ENCODE results near the gene NUP88. TPM values are rescaled to one million over a fixed set of nuclear protein-coding genes. Genes with fewer than 3 reads are reported as not detected.
A peak's percentile ranks its signal among the peaks of the same experiment; 100 is the strongest.

NUP88 gene
- 74.0 and 109 TPM in 2 replicates for total RNA-seq (2012; rRNA removed)

DNA sequence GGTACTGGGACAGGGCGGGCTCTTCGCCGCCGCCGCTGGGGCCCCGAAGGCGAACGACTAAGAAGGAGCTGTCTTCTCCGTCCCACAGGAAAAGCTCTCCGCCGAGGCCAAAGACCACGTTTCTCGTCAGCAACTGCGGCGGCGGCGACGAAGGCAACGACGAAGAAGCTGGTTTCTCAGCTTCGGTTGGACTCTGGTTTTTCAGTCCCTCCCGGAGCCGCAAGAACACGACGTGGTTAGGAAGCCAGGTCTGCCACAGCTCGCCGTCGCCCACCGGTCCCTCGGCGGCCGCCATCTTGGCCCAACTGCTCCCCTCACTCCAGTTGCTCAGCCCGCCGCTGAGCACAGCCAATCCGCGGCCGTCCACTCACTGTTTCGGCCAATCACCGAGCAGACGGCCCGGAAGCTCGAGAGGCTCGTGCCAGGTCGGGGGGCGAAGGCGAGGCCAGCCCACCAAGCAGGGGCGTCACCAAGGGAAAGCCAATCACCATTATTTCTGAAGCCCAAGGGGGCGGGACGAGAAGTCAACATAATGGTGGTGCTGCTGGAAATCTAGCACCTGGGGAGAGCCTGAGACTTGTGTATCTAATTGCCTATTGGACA, at the start of gene NUP88:
TSS of gene NUP88 (minus strand) at position 307 of the 603 bp plus-strand sequence. CDS start at position 295, 12 bp downstream.
- H3K9me3 ChIP-seq (replicated peaks; ENCODE audit: low read length): no peaks in the 10 kb centered on the region
- H3K4me2 ChIP-seq (ENCODE audit: low read length): peak within 1 kb of the TSS; percentile 79
- H3K27me3 ChIP-seq (ENCODE audit: control insufficient read depth, insufficient read depth, low read length): no peaks in the 10 kb centered on the region
- H3K4me3 ChIP-seq (ENCODE audit: low read length): peak within 1 kb of the TSS; percentile 89
- H3K9ac ChIP-seq (ENCODE audit: low read depth, low read length): peak within 1 kb of the TSS; percentile 89
- peaks cover 25% of the 10 kb centered on the region for H3K4me1 ChIP-seq (ENCODE audit: control insufficient read depth, insufficient read depth, low read length)
- peaks cover 16% of the 10 kb centered on the region for H3K36me3 ChIP-seq (ENCODE audit: insufficient read depth, low read length)

- H3K4me3 ChIP-seq (ENCODE audit: low read length): peak overlapping the region; percentile 99
- H3K36me3 ChIP-seq (ENCODE audit: insufficient read depth, low read length): peaks cover 16% of the 10 kb centered on the region
- H3K27me3 ChIP-seq (ENCODE audit: control insufficient read depth, insufficient read depth, low read length): no peaks in the 10 kb centered on the region
- peak overlapping the region; percentile 89 for H3K9ac ChIP-seq (ENCODE audit: low read depth, low read length)
- H3K9me3 ChIP-seq (replicated peaks; ENCODE audit: low read length): no peaks in the 10 kb centered on the region
- peaks cover 14% of the 10 kb centered on the region for H3K4me1 ChIP-seq (ENCODE audit: control insufficient read depth, insufficient read depth, low read length)
- peak overlapping the region; percentile 95 for H3K4me2 ChIP-seq (ENCODE audit: low read length)
Measured at GRCh38 chr17:5468075-5468473, 48.6 kb upstream of the NUP88 start.

DNA sequence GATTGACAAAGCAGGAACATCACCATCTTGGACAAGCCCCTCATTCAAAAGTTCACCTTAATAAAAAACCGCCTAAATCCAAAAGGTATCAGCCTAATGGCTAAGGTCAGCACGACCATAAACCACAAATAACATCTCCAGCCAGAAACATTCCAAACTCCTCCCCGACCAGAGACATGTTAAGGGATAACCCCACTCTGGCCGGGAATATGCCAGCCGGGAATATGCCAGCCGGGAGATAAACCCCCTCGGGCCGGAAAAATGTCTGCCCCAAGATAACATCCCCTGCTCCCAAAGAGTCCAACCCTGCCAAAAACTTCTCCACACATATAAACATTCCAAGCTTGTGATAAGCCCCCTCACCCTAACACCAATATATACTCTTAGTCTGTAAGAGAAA, 48.0 kb upstream of the NUP88 start:
- H3K4me2 ChIP-seq (ENCODE audit: low read length): peak overlapping the region; percentile 95
- H3K9me3 ChIP-seq (replicated peaks; ENCODE audit: low read length): no peaks in the 10 kb centered on the region
- peak overlapping the region; percentile 89 for H3K9ac ChIP-seq (ENCODE audit: low read depth, low read length)
- H3K4me3 ChIP-seq (ENCODE audit: low read length): peak overlapping the region; percentile 99
- no peaks in the 10 kb centered on the region for H3K27me3 ChIP-seq (ENCODE audit: control insufficient read depth, insufficient read depth, low read length)
- H3K36me3 ChIP-seq (ENCODE audit: insufficient read depth, low read length): peaks cover 15% of the 10 kb centered on the region
- H3K4me1 ChIP-seq (ENCODE audit: control insufficient read depth, insufficient read depth, low read length): peaks cover 14% of the 10 kb centered on the region

DNA sequence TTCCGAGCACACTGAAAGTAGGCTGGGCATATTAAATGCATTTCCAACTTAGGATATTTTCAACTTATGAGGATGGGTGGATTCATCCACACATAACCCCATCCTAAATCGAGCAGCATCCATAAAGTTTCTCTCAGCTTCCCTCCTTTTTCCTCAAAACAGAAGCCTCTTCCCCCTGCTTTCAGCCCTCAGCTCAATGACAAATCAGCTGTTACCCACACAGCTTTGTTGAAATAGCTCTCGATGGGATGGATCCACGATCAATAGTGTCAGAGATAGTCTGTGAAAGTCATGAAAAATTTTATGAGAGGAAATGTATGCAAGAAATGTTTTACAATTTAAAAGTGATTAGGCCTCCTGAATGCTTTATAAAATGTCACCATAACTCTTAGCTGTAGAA, 46.8 kb upstream of the NUP88 start:
- peaks cover 9% of the 10 kb centered on the region for H3K36me3 ChIP-seq (ENCODE audit: insufficient read depth, low read length)
- H3K9me3 ChIP-seq (replicated peaks; ENCODE audit: low read length): no peaks in the 10 kb centered on the region
- H3K4me1 ChIP-seq (ENCODE audit: control insufficient read depth, insufficient read depth, low read length): peaks cover 14% of the 10 kb centered on the region
- H3K9ac ChIP-seq (ENCODE audit: low read depth, low read length): no peak overlapping the region
- no peaks in the 10 kb centered on the region for H3K27me3 ChIP-seq (ENCODE audit: control insufficient read depth, insufficient read depth, low read length)
- no peak overlapping the region for H3K4me3 ChIP-seq (ENCODE audit: low read length)
- peak overlapping the region; percentile 95 for H3K4me2 ChIP-seq (ENCODE audit: low read length)

DNA sequence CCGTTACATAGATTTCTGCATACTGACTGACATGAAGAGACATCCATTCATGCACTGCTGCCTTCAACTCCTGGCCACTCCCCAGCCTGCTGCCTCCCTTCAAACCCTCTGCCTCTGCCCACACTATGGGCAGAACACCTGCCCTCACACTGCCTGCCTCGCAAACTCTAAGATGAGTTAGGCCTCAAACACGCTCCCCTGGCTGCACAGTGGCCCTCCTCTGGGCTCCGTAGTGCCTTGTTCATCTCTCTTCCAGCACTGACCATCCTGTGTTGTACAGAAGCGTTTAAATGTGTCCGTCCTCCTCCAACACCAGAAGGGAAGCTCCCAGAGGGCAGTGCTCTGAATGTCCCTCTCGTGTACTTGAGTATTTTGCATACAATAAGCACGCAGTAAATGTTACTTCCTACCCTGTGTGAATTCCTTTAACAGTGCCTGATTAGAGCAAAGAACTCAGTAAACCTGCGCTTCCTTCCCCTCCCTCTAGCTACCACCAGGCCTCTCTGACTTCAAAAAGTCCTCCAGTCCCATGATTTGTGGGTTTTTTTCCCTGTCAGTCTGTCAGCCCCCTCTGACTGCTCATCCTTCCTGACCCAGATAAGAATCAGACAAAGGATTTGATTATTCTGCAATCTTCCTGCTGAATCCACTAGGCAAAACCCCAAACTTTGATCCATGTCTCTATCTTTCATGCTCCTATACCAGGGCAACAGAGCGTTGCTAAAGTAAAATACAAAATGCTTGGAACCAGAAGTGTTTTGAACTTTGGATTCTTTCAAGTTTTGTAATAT, 45.5 kb upstream of the NUP88 start:
- Histone ChIP-seq H3K9ac (ENCODE audit: low read depth, low read length) (no peak overlapping the region), H3K36me3 (ENCODE audit: insufficient read depth, low read length) (peaks cover 9% of the 10 kb centered on the region), H3K9me3 (replicated peaks; ENCODE audit: low read length) (no peaks in the 10 kb centered on the region), H3K4me3 (ENCODE audit: low read length) (no peak overlapping the region), H3K27me3 (ENCODE audit: control insufficient read depth, insufficient read depth, low read length) (no peaks in the 10 kb centered on the region), H3K4me2 (ENCODE audit: low read length) (no peak overlapping the region), H3K4me1 (ENCODE audit: control insufficient read depth, insufficient read depth, low read length) (peaks cover 14% of the 10 kb centered on the region)

DNA sequence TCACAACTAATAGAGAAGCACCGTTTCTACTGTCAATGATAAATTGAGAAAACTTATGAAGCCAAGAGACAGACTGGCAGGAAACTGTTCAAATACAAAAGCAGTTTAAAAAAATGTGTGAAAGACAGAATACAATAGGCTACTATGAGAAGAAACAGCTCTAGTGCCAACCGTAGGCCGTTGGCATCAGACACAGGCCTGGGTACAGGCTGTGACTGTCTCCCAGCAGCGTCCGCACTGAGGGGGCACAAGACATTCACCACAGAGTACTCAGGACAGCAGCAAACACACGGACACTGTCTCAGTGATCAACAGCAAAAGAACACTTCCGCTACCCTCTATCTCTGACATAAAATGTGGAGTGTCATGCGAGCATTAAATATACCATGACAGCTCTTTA, 27.3 kb upstream of the NUP88 start:
- Histone ChIP-seq H3K4me3 (ENCODE audit: low read length) (no peak overlapping the region), H3K9ac (ENCODE audit: low read depth, low read length) (no peak overlapping the region), H3K4me2 (ENCODE audit: low read length) (no peak overlapping the region), H3K4me1 (ENCODE audit: control insufficient read depth, insufficient read depth, low read length) (no peaks in the 10 kb centered on the region), H3K27me3 (ENCODE audit: control insufficient read depth, insufficient read depth, low read length) (no peaks in the 10 kb centered on the region), H3K36me3 (ENCODE audit: insufficient read depth, low read length) (peaks cover 49% of the 10 kb centered on the region), H3K9me3 (replicated peaks; ENCODE audit: low read length) (no peaks in the 10 kb centered on the region)

DNA sequence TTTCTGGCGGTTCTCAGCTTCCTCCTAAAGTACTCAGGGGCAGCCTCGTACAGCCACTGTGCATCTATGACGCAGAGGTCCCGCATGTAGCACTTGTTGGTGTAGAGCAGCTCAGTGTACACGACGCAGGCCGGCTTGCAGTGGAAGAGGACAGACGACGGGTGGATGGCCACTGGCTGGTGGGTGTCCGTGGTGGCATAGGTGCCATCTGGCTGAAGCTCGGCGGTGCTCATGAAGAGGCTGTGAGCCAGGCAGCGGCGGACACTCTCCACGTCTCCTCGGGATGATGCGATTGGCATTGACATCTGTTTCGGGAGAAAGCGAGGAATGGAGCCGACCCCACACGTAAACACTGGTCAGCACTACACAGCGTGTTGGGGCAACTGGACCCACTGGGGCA, 24.7 kb upstream of the NUP88 start:
- no peaks in the 10 kb centered on the region for H3K27me3 ChIP-seq (ENCODE audit: control insufficient read depth, insufficient read depth, low read length)
- no peaks in the 10 kb centered on the region for H3K9me3 ChIP-seq (replicated peaks; ENCODE audit: low read length)
- peaks cover 5% of the 10 kb centered on the region for H3K4me1 ChIP-seq (ENCODE audit: control insufficient read depth, insufficient read depth, low read length)
- H3K36me3 ChIP-seq (ENCODE audit: insufficient read depth, low read length): peaks cover 35% of the 10 kb centered on the region
- H3K4me2 ChIP-seq (ENCODE audit: low read length): no peak overlapping the region
- no peak overlapping the region for H3K4me3 ChIP-seq (ENCODE audit: low read length)
- H3K9ac ChIP-seq (ENCODE audit: low read depth, low read length): no peak overlapping the region

DNA sequence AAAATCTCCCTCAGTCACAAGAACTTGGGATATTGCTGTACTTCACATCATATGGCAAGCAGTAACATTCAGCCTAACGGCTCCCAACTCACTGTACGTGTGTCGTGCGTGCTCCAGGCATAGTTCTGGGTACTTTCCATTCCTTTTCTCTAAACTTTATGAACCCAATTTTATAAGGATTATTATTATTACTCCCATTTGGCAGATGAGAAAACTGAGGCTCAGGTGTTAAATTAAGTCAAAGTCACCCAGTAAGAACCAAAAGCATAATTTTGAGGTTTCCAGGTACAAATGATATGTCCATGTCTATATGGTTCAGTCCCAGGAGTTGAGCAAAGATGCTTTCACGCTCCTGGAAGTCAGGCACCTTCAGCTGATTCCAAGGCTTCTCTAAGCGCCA, 24.3 kb upstream of the NUP88 start:
- Histone ChIP-seq H3K4me1 (ENCODE audit: control insufficient read depth, insufficient read depth, low read length) (peaks cover 5% of the 10 kb centered on the region), H3K36me3 (ENCODE audit: insufficient read depth, low read length) (peaks cover 33% of the 10 kb centered on the region), H3K9ac (ENCODE audit: low read depth, low read length) (no peak overlapping the region), H3K4me2 (ENCODE audit: low read length) (no peak overlapping the region), H3K9me3 (replicated peaks; ENCODE audit: low read length) (no peaks in the 10 kb centered on the region), H3K4me3 (ENCODE audit: low read length) (no peak overlapping the region), H3K27me3 (ENCODE audit: control insufficient read depth, insufficient read depth, low read length) (no peaks in the 10 kb centered on the region)

DNA sequence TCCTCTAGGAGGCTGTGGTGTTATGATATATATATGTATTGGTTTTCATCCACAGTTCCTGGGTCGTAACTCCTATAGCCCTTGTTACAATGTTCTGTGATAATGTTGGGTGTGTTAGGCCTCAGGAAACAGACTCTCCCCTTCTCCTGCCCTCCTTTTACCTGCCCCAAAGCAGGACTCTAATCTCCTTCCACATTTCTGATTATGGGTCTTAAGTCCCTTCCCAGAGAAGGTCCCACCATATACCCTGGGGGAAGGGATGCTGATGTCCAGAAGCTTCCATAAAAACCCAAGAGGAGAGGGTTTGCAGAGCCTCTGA, 19.9 kb upstream of the NUP88 start:
- H3K36me3 ChIP-seq (ENCODE audit: insufficient read depth, low read length): peaks cover 41% of the 10 kb centered on the region

GRCh38 chr17:5438716-5439445, 19.4 kb upstream of the NUP88 start, which contains the start of gene C1QBP:
C1QBP (minus strand) TSS chr17:5439155; CDS start chr17:5439073, 82 bp downstream.
- H3K9ac ChIP-seq (ENCODE audit: low read depth, low read length): peak within 1 kb of the TSS; percentile 94
- H3K9me3 ChIP-seq (replicated peaks; ENCODE audit: low read length): no peaks in the 10 kb centered on the region
- H3K4me2 ChIP-seq (ENCODE audit: low read length): peak within 1 kb of the TSS; percentile 92
- peaks cover 40% of the 10 kb centered on the region for H3K36me3 ChIP-seq (ENCODE audit: insufficient read depth, low read length)
- peak within 1 kb of the TSS; percentile 93 for H3K4me3 ChIP-seq (ENCODE audit: low read length)
- H3K27me3 ChIP-seq (ENCODE audit: control insufficient read depth, insufficient read depth, low read length): no peaks in the 10 kb centered on the region
- peaks cover 17% of the 10 kb centered on the region for H3K4me1 ChIP-seq (ENCODE audit: control insufficient read depth, insufficient read depth, low read length)

More for the DNA sequence above, 19.9 kb upstream of the NUP88 start:
- Histone ChIP-seq H3K4me2 (ENCODE audit: low read length) (peak overlapping the region; percentile 75), H3K4me1 (ENCODE audit: control insufficient read depth, insufficient read depth, low read length) (peaks cover 17% of the 10 kb centered on the region), H3K9me3 (replicated peaks; ENCODE audit: low read length) (no peaks in the 10 kb centered on the region), H3K4me3 (ENCODE audit: low read length) (peak overlapping the region; percentile 93), H3K9ac (ENCODE audit: low read depth, low read length) (peak overlapping the region; percentile 22), H3K27me3 (ENCODE audit: control insufficient read depth, insufficient read depth, low read length) (no peaks in the 10 kb centered on the region)

GRCh38 chr17:5437721-5438317, 18.4 kb upstream of the NUP88 start:
- Histone ChIP-seq H3K9ac (ENCODE audit: low read depth, low read length) (peak overlapping the region; percentile 94), H3K4me2 (ENCODE audit: low read length) (peak overlapping the region; percentile 92), H3K36me3 (ENCODE audit: insufficient read depth, low read length) (peaks cover 43% of the 10 kb centered on the region), H3K4me3 (ENCODE audit: low read length) (peak overlapping the region; percentile 93), H3K9me3 (replicated peaks; ENCODE audit: low read length) (no peaks in the 10 kb centered on the region), H3K27me3 (ENCODE audit: control insufficient read depth, insufficient read depth, low read length) (no peaks in the 10 kb centered on the region), H3K4me1 (ENCODE audit: control insufficient read depth, insufficient read depth, low read length) (peaks cover 17% of the 10 kb centered on the region)

Measured in skeletal muscle satellite cell (primary cell).